CD14-positive monocyte (primary cell): ENCODE data around the gene MTMR1. TPM values are rescaled to one million over a fixed set of nuclear protein-coding genes. Genes with fewer than 3 reads are reported as not detected.

Experiments used
- DNase-seq, 3 donors: peaks; one replicate each; pipeline ENCODE4 v3.0.0-alpha.2; 2011 to 2022
- H2AFZ ChIP-seq: 2 replicates; pipeline ENCODE4 v1.6.0; 2012; ENCODE audit warnings: mild to moderate bottlenecking, low read depth, low read length, inconsistent platforms; ENCODE audit not compliant: insufficient read depth, poor library complexity, severe bottlenecking
- H3K27ac ChIP-seq, 2 donors: 1 replicate in 1 of 2; 2 replicates in 1 of 2; pipeline ENCODE4 v1.5.1; 2012 to 2013; ENCODE audit warnings: low read length in 2 of 2, control low read depth in 1 of 2, inconsistent platforms in 1 of 2, low read depth in 1 of 2, mild to moderate bottlenecking in 1 of 2
- H3K27me3 ChIP-seq, 2 donors: one replicate each; pipeline versions ENCODE4 v1.6.0 to v1.6.1; 2011 to 2013; ENCODE audit warnings: low read length in 2 of 2; ENCODE audit not compliant: control insufficient read depth in 2 of 2, insufficient read depth in 2 of 2
- H3K36me3 ChIP-seq, 2 donors: replicated peaks in 1 of 2; 1 replicate in 1 of 2; 2 replicates in 1 of 2; pipeline versions ENCODE4 v1.5.1 to v1.6.1; 2012 to 2013; ENCODE audit warnings: low read length in 2 of 2, control low read depth in 1 of 2, inconsistent platforms in 1 of 2, mild to moderate bottlenecking in 1 of 2; ENCODE audit not compliant: insufficient read depth in 2 of 2, control insufficient read depth in 1 of 2
- H3K4me1 ChIP-seq, 2 donors: 1 replicate in 1 of 2; 2 replicates in 1 of 2; pipeline versions ENCODE4 v1.5.1 to v1.6.1; 2012 to 2013; ENCODE audit warnings: low read length in 2 of 2, control low read depth in 1 of 2, inconsistent platforms in 1 of 2, mild to moderate bottlenecking in 1 of 2, moderate library complexity in 1 of 2; ENCODE audit not compliant: insufficient read depth in 2 of 2, control insufficient read depth in 1 of 2
- H3K4me2 ChIP-seq: replicated peaks from 2 replicates; pipeline ENCODE3; 2012; ENCODE audit warnings: low read length, moderate library complexity, mild to moderate bottlenecking; ENCODE audit not compliant: poor library complexity, severe bottlenecking; ENCODE audit errors: extremely low read depth
- H3K4me3 ChIP-seq, 3 experiments: fragments of 200-600 bp in 1 of 3; sonication (generic) in 1 of 3; replicated peaks in 1 of 3; 1 replicate in 2 of 3; 2 replicates in 1 of 3; pipeline ENCODE4 v1.5.1; 2011 to 2013; ENCODE audit warnings: low read length in 3 of 3, mild to moderate bottlenecking in 3 of 3, control low read depth in 2 of 3, low read depth in 2 of 3, inconsistent platforms in 1 of 3, moderate library complexity in 1 of 3
- H3K79me2 ChIP-seq: 2 replicates; pipeline ENCODE4 v1.6.0; 2012; ENCODE audit warnings: mild to moderate bottlenecking, control low read depth, inconsistent platforms, low read length, moderate library complexity; ENCODE audit not compliant: insufficient read depth
- H3K9ac ChIP-seq: 2 replicates; pipeline ENCODE4 v1.6.0; 2017; ENCODE audit warnings: low read length, mild to moderate bottlenecking; ENCODE audit not compliant: insufficient read depth, poor library complexity, severe bottlenecking
- H3K9me3 ChIP-seq, 2 donors: replicated peaks in 1 of 2; 1 replicate in 1 of 2; 2 replicates in 1 of 2; pipeline versions ENCODE4 v1.5.1 to v1.6.1; 2012 to 2013; ENCODE audit warnings: low read length in 2 of 2, control low read depth in 1 of 2; ENCODE audit not compliant: control insufficient read depth in 1 of 2, insufficient read depth in 1 of 2
- H4K20me1 ChIP-seq: 2 replicates; pipeline ENCODE4 v1.6.0; 2012; ENCODE audit warnings: mild to moderate bottlenecking, low read length, control low read depth, moderate library complexity; ENCODE audit not compliant: insufficient read depth
- H3K27ac Mint-ChIP-seq, 7 donors: one replicate each; pipeline ENCODE4 v1.8.0; 2020; ENCODE audit warnings: mild to moderate bottlenecking in 7 of 7, mixed read lengths in 7 of 7, moderate library complexity in 6 of 7, inconsistent platforms in 2 of 7
- H3K27me3 Mint-ChIP-seq, 3 donors: one replicate each; pipeline ENCODE4 v1.8.0; 2021 to 2022; ENCODE audit warnings: low read depth in 3 of 3, mild to moderate bottlenecking in 3 of 3, mixed read lengths in 3 of 3, moderate library complexity in 3 of 3, inconsistent platforms in 1 of 3
- H3K36me3 Mint-ChIP-seq, 2 donors: one replicate each; pipeline ENCODE4 v1.8.0; 2020; ENCODE audit warnings: mixed read lengths in 2 of 2, inconsistent platforms in 1 of 2, mild to moderate bottlenecking in 1 of 2
- H3K4me1 Mint-ChIP-seq: one replicate; pipeline ENCODE4 v1.8.0; 2020; ENCODE audit warnings: mild to moderate bottlenecking, mixed read lengths
- H3K4me3 Mint-ChIP-seq, 2 donors: one replicate each; pipeline ENCODE4 v1.8.0; 2020; ENCODE audit warnings: mild to moderate bottlenecking in 2 of 2, mixed read lengths in 2 of 2, moderate library complexity in 1 of 2
- H3K9me3 Mint-ChIP-seq, 7 donors: one replicate each; pipeline ENCODE4 v1.8.0; 2020 to 2022; ENCODE audit warnings: mixed read lengths in 7 of 7, mild to moderate bottlenecking in 6 of 7, moderate library complexity in 6 of 7, inconsistent platforms in 2 of 7
- CTCF ChIP-seq: fragments of 200-600 bp; IDR thresholded peaks from one replicate; pipeline ENCODE4 v1.8.0; 2022; ENCODE audit warnings: antibody characterized with exemption, mild to moderate bottlenecking
- WGBS: methylation state at CpG from one replicate; pipeline ENCODE4 v1.1.5; 2013; ENCODE audit warnings: missing lambda C conversion rate; ENCODE audit not compliant: insufficient coverage; 5-methylcytosine and 5-hydroxymethylcytosine counted together
- intact Hi-C, 2 donors: fragments of 100-400 bp; cut with micrococcal nuclease; formaldehyde crosslinking; loops; one replicate each; pipeline versions ENCODE4 v1.15.0 to v1.15.1; 2023
- polyA plus RNA-seq, 3 donors: library from polyadenylated mRNA; depleted of rRNA in 1 of 3; unstranded in 2 of 3; stranded (reverse) in 1 of 3; fragments of 300-500 nt in 2 of 3; fragments of >200 nt in 1 of 3; fragmentation: Illumina TruSeq in 2 of 3; gene quantifications; 1 replicate in 2 of 3; 2 replicates in 1 of 3; pipeline ENCODE4 v1.2.3, GENCODE V29; 2012 to 2021

Gene MTMR1
- polyA plus RNA-seq, 3 donors, result 5.8 to 16.6 (median 6.1) TPM

- 80% methylated on average over 1 of the region's 9 CpGs for WGBS
- Histone ChIP-seq H2AFZ (no peak overlapping the region), H3K9me3 (no peaks in the 10 kb centered on the region), H3K79me2 (no peaks in the 10 kb centered on the region), H3K4me3 (peak overlapping the region in 1 of 3 experiments; percentile 39), H4K20me1 (no peaks in the 10 kb centered on the region), H3K27ac (peak overlapping the region in 1 of 2 donors; percentile 67), H3K27me3 (no peaks in the 10 kb centered on the region), H3K36me3 (peaks cover 5 to 32% of the 10 kb centered on the region in 2 donors), H3K9ac (no peak overlapping the region), H3K4me2 (peak overlapping the region; percentile 41), H3K4me1 (peaks cover 19 to 30% of the 10 kb centered on the region in 2 donors)
- DNase-seq, result no peak
- TF ChIP-seq CTCF, result no peak
- H3K27ac Mint-ChIP-seq, result peak overlapping the region in 5 of 7 donors; percentile 37 to 91 (median 83)
- peaks cover 12 to 31% of the 10 kb centered on the region in 2 donors for H3K36me3 Mint-ChIP-seq
- H3K27me3 Mint-ChIP-seq, result peaks cover 0 to 1% (median 0%) of the 10 kb centered on the region in 3 donors
- H3K4me3 Mint-ChIP-seq, result peak overlapping the region in 1 of 2 donors; percentile 15
- H3K9me3 Mint-ChIP-seq, result peaks cover 0 to 1% (median 0%) of the 10 kb centered on the region in 7 donors
- H3K4me1 Mint-ChIP-seq, result peaks cover 36% of the 10 kb centered on the region
- intact Hi-C loops, result no loop called here
Measured at GRCh38 chrX:150767045-150767395, 73.8 kb downstream of the MTMR1 start.

- Histone ChIP-seq H3K4me3 (peak overlapping the region in 1 of 3 experiments; percentile 39), H3K4me1 (peaks cover 19 to 30% of the 10 kb centered on the region in 2 donors), H2AFZ (no peak overlapping the region), H4K20me1 (no peaks in the 10 kb centered on the region), H3K36me3 (peaks cover 5 to 30% of the 10 kb centered on the region in 2 donors), H3K27me3 (no peaks in the 10 kb centered on the region), H3K4me2 (peak overlapping the region; percentile 41), H3K9me3 (no peaks in the 10 kb centered on the region), H3K27ac (peak overlapping the region; percentile 38 to 67), H3K9ac (peak overlapping the region; percentile 40), H3K79me2 (no peaks in the 10 kb centered on the region)
- WGBS, result 38% methylated on average over 10 of the region's 17 CpGs
- peaks cover 10 to 26% of the 10 kb centered on the region in 2 donors for H3K36me3 Mint-ChIP-seq
- peaks cover 0 to 4% (median 2%) of the 10 kb centered on the region in 3 donors for H3K27me3 Mint-ChIP-seq
- no peak for TF ChIP-seq CTCF
- H3K4me1 Mint-ChIP-seq, result peaks cover 40% of the 10 kb centered on the region
- H3K27ac Mint-ChIP-seq, result peak overlapping the region; percentile 73 to 91 (median 79)
- peak; percentile 51 to 73 (median 61) for DNase-seq
- intact Hi-C loops, result no loop called here
- H3K4me3 Mint-ChIP-seq, result peak overlapping the region in 1 of 2 donors; percentile 15
- peaks cover 0 to 2% (median 0%) of the 10 kb centered on the region in 7 donors for H3K9me3 Mint-ChIP-seq
Measured at GRCh38 chrX:150767475-150768131, 74.4 kb downstream of the MTMR1 start.
